ENCODE measurements around the gene ARPC4.

ARPC4 gene

DNA sequence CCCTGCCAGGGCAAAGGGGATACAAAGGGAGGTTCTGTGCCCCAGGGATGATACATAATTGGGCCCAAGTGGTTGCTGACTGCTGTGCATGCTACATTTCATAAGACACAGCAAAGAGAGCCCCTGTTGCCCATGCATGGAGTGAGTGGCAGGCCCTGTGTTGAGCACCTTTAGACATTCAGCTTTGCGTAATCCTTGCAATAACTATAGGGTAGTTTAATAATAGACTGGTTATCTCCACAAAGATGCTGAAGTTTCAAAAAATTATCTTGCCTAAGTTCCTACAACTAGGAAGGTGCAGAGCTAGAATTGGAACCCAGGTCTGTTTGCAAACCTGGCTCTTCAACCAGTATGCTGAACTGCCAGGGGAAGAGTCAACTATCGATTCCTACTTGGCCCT, 44.9 kb upstream of the ARPC4 start:
- in situ Hi-C loops (cut with MboI; ENCODE audit: low pct_unique_long_range_greater_than_20kb, low sequenced_read_pairs, unreplicated experiment): no loop called here
- TF ChIP-seq, protein P1, sequence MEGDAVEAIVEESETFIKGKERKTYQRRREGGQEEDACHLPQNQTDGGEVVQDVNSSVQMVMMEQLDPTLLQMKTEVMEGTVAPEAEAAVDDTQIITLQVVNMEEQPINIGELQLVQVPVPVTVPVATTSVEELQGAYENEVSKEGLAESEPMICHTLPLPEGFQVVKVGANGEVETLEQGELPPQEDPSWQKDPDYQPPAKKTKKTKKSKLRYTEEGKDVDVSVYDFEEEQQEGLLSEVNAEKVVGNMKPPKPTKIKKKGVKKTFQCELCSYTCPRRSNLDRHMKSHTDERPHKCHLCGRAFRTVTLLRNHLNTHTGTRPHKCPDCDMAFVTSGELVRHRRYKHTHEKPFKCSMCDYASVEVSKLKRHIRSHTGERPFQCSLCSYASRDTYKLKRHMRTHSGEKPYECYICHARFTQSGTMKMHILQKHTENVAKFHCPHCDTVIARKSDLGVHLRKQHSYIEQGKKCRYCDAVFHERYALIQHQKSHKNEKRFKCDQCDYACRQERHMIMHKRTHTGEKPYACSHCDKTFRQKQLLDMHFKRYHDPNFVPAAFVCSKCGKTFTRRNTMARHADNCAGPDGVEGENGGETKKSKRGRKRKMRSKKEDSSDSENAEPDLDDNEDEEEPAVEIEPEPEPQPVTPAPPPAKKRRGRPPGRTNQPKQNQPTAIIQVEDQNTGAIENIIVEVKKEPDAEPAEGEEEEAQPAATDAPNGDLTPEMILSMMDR (IDR thresholded peaks at IDR 0.05; ENCODE audit: extremely low read depth, insufficient read depth, missing control alignments): no peak

DNA sequence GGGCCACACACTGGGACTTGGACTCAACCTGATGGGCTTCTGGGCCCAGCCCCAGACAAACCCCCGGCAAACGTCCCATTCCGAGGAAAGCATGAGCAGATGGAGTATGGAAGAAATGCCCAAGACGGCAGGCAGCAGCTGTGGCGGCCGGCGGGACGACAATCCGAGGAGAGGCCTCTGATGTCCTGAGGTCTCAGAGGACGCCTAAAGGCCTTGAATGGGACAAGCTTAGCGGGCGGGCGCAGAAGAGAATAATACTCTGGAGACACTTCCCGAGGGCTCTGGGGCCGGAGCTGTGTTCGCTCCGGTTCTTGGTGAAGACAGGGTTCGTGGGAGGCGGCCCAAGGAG, 43.6 kb upstream of the ARPC4 start:
- in situ Hi-C loops (cut with MboI; ENCODE audit: low pct_unique_long_range_greater_than_20kb, low sequenced_read_pairs, unreplicated experiment): no loop called here
- no peak for DNase-seq (ENCODE audit: low spot score)
- TF ChIP-seq, protein P1 (IDR thresholded peaks at IDR 0.05; ENCODE audit: extremely low read depth, insufficient read depth, missing control alignments): no peak

More for the DNA sequence above, 44.9 kb upstream of the ARPC4 start:
- no peak for DNase-seq (ENCODE audit: low spot score)

DNA sequence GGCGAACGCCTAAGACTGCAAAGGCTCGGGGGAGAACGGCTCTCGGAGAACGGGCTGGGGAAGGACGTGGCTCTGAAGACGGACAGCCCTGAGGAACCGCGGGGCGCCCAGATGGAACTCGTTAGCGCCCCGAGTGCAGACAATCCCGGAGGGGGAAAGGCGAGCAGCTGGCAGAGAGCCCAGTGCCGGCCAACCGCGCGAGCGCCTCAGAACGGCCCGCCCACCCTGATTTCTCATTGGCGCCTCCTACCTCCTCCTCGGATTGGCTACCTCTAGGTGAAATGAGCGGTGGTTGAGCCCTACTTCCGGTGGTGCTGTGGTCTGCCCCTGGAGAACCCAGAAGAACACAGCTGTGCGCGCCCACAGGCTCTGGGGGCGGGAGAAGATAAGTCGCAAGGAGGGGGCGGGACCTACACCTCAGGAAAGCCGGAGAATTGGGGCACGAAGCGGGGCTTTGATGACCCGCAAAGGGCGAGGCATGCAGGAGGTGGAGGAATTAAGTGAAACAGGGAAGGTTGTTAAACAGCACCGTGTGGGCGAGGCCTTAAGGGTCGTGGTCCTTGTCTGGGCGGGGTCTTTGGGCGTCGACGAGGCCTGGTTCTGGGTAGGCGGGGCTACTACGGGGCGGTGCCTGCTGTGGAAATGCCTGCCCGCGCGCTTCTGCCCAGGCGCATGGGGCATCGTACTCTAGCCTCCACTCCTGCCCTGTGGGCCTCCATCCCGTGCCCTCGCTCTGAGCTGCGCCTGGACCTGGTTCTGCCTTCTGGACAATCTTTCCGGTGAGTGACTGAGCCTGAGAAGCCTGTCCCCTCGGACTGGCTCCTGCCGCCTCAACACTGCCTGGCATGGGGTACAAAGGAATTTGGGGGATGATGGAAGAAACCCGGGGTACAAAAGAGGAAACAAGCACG, 43.0 kb upstream of the ARPC4 start, which contains the start of gene OGG1:
Gene OGG1, plus strand, starts transcription at position 308 of the 911 bp plus-strand sequence. Its CDS starts 335 bp downstream, at position 643.
- in situ Hi-C loops (cut with MboI; ENCODE audit: low pct_unique_long_range_greater_than_20kb, low sequenced_read_pairs, unreplicated experiment): no loop called here
- TF ChIP-seq, protein P1 (IDR thresholded peaks at IDR 0.05; ENCODE audit: extremely low read depth, insufficient read depth, missing control alignments): no peak
- DNase-seq (ENCODE audit: low spot score): peak; percentile 97

DNA sequence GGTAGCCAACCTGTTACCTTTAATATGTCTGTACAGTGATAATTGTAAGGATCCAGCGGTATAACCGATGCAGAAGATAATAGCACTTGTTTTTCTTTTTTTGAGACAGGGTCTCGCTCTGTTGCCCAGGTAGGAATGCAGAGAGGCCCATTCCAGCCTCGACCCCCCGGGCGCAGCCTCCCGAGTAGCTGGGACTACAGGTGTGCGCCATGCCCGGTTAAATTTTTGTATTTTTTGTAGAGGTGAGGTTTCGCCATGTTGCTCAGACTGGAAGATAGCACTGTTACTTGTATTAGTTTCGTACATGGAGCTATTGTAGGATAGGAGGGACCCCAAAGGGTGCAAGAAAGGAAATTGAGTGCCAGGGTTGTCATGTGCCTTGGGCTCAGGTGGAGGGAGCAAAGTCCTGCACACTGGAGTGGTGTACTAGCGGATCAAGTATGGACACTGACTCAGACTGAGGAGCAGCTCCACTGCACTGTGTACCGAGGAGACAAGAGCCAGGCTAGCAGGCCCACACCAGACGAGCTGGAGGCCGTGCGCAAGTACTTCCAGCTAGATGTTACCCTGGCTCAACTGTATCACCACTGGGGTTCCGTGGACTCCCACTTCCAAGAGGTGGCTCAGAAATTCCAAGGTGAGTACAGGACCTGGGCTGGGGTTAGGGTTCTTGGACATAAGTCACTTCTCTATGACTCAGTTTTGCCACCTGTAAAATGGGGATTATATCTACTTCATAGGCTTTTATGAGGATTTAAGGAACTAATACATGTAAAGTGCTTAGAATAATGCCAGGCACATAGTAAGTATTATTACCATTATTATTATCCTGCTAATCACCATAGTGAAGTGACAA, 42.1 kb upstream of the ARPC4 start:
- DNase-seq (ENCODE audit: low spot score): peak; percentile 45
- in situ Hi-C loops (cut with MboI; ENCODE audit: low pct_unique_long_range_greater_than_20kb, low sequenced_read_pairs, unreplicated experiment): no loop called here

DNA sequence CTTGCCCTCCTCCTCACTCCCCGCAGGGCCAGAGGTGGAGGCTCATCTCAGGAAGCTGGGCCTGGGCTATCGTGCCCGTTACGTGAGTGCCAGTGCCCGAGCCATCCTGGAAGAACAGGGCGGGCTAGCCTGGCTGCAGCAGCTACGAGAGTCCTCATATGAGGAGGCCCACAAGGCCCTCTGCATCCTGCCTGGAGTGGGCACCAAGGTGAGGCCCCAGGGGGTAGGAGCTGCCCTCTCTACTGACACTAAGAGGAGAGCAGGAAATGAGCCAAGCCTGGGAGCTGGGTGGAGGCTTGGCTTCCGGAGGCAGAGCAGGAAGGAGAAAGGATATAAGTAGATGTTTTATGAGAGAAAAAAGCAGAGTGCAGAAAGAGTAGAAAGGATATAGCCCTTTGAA, 38.2 kb upstream of the ARPC4 start:
- in situ Hi-C loops (cut with MboI; ENCODE audit: low pct_unique_long_range_greater_than_20kb, low sequenced_read_pairs, unreplicated experiment): no loop called here
- no peak for DNase-seq (ENCODE audit: low spot score)
- TF ChIP-seq, protein P1 (IDR thresholded peaks at IDR 0.05; ENCODE audit: extremely low read depth, insufficient read depth, missing control alignments): no peak

More for the DNA sequence above, 42.1 kb upstream of the ARPC4 start:
- TF ChIP-seq, protein P1 (IDR thresholded peaks at IDR 0.05; ENCODE audit: extremely low read depth, insufficient read depth, missing control alignments): no peak

DNA sequence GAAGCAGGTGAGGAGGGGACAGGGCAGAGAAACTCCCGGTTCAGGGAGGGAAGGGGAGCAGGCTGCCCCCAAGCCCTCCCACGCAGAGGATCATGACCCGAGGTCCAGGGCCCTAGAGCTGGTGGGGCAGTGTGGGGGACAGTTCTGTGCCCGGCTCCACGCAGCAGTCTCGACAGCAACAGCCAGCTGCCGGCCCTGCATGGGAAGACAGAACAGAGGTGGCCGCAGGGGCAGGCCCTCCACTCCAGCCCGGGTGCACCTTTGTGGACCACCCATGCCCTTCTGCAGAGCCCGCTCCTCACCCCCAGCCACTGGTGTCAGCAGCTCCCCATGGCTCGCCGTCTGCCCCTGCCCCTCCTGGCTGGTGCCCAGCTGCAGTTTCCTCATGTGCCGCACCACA, 35.5 kb upstream of the ARPC4 start:
- TF ChIP-seq, protein P1 (IDR thresholded peaks at IDR 0.05; ENCODE audit: extremely low read depth, insufficient read depth, missing control alignments): no peak
- no peak for DNase-seq (ENCODE audit: low spot score)
- in situ Hi-C loops (cut with MboI; ENCODE audit: low pct_unique_long_range_greater_than_20kb, low sequenced_read_pairs, unreplicated experiment): no loop called here
